ENCODE measurements around the gene BTBD17. TPM values are rescaled to one million over a fixed set of nuclear protein-coding genes. Genes with fewer than 3 reads are reported as not detected.

Gene BTBD17
- polyA plus RNA-seq, 2 of the 4 experiments (the other 2 are of a cell fraction), result not detected

- WGBS (ENCODE audit: missing lambda C conversion rate), result 57% methylated on average over 15 of the region's 16 CpGs
- H3K27ac ChIP-seq, result no peak overlapping the region
- no peak overlapping the region for H3K4me2 ChIP-seq
- ATAC-seq, result no peak
- H3K9me3 ChIP-seq, result no peaks in the 10 kb centered on the region
- no peak for FAIRE-seq
- H3K4me3 ChIP-seq, result no peak overlapping the region
- H3K4me1 ChIP-seq, result no peaks in the 10 kb centered on the region
- CTCF ChIA-PET, result interaction anchor here (0.8 to 3.0 kb wide), 3 partner anchors 13 to 51 kb away, joined by 3 to 10 read pairs (median 5); partner anchors contain the start of gene GPR142
- no peak for TF ChIP-seq RCOR1 (IDR thresholded peaks at IDR 0.05; ENCODE audit: low read depth, low read length)
- TF ChIP-seq RAD21 (conservative IDR thresholded peaks at IDR 0.05 in 1 of 2, IDR thresholded peaks at IDR 0.05 in 1 of 2), result no peak
- TF ChIP-seq EHF (CRISPR knock-in tag; IDR thresholded peaks at IDR 0.05), result no peak
- TF ChIP-seq, protein P1, sequence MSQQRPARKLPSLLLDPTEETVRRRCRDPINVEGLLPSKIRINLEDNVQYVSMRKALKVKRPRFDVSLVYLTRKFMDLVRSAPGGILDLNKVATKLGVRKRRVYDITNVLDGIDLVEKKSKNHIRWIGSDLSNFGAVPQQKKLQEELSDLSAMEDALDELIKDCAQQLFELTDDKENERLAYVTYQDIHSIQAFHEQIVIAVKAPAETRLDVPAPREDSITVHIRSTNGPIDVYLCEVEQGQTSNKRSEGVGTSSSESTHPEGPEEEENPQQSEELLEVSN (IDR thresholded peaks at IDR 0.05; ENCODE audit: borderline replicate concordance, low read depth), result no peak
- no peak for TF ChIP-seq CBX2 (IDR thresholded peaks at IDR 0.05; ENCODE audit: borderline replicate concordance, low read depth)
- TF ChIP-seq HMGXB4 (CRISPR knock-in tag; IDR thresholded peaks at IDR 0.05; ENCODE audit: borderline replicate concordance), result no peak
- POLR2A ChIA-PET, result no interaction called here
- DNase-seq (ENCODE audit: low read depth in 1 of 2, low spot score in 1 of 2), result no peak
Measured at GRCh38 chr17:74317071-74317470, 44.6 kb downstream of the BTBD17 start.

DNA sequence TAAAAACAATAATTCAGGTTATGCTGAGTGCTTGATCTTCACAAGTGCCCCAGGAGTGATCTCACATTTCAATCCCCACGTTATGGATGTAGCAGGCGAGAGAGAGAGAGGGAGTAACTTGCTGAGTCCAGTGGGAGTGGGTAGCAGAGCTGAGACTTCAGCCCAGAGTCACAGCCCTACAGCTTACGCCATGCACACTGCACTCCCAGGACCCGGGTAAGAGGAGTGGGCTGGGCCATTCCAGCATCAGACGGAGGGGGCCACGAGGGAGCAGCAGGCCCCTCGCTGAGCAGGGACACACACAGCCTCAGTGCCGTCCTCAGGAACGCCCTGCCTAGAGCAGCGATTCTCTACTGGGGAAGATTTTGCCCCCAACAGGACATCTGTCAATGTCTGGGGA is 45.4 kb downstream of the BTBD17 start:
- POLR2A ChIA-PET, result no interaction called here
- no peak for DNase-seq (ENCODE audit: low read depth in 1 of 2, low spot score in 1 of 2)
- CTCF ChIA-PET, result interaction anchor here (0.8 to 1.3 kb wide), 3 partner anchors 12 to 45 kb away, joined by 3 to 5 read pairs (median 3); no protein-coding TSS in a partner anchor
- Histone ChIP-seq H3K27ac (no peak overlapping the region), H3K4me2 (no peak overlapping the region), H3K4me1 (no peaks in the 10 kb centered on the region), H3K9me3 (no peaks in the 10 kb centered on the region), H3K4me3 (no peak overlapping the region)
- FAIRE-seq, result no peak
- TF ChIP-seq FOXS1 (CRISPR knock-in tag; IDR thresholded peaks at IDR 0.05) (no peak), HOXB13 (CRISPR knock-in tag; IDR thresholded peaks at IDR 0.05; ENCODE audit: low read depth) (no peak), ZSCAN20 (CRISPR knock-in tag; IDR thresholded peaks at IDR 0.05) (no peak), ZNF302 (CRISPR knock-in tag; IDR thresholded peaks at IDR 0.05) (no peak), GATA3 (IDR thresholded peaks at IDR 0.05; ENCODE audit: borderline replicate concordance) (no peak), RCOR1 (IDR thresholded peaks at IDR 0.05; ENCODE audit: low read depth, low read length) (no peak), EHMT2 (IDR thresholded peaks at IDR 0.05; ENCODE audit: low read depth) (no peak), USF2 (IDR thresholded peaks at IDR 0.05) (no peak), JUN (IDR thresholded peaks at IDR 0.05) (no peak), HMGXB4 (CRISPR knock-in tag; IDR thresholded peaks at IDR 0.05; ENCODE audit: borderline replicate concordance) (no peak), ESRRA (IDR thresholded peaks at IDR 0.05; ENCODE audit: borderline replicate concordance, low read length) (no peak), HOXB5 (CRISPR knock-in tag; IDR thresholded peaks at IDR 0.05) (no peak)
- TF ChIP-seq, protein P2, sequence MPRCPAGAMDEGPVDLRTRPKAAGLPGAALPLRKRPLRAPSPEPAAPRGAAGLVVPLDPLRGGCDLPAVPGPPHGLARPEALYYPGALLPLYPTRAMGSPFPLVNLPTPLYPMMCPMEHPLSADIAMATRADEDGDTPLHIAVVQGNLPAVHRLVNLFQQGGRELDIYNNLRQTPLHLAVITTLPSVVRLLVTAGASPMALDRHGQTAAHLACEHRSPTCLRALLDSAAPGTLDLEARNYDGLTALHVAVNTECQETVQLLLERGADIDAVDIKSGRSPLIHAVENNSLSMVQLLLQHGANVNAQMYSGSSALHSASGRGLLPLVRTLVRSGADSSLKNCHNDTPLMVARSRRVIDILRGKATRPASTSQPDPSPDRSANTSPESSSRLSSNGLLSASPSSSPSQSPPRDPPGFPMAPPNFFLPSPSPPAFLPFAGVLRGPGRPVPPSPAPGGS (IDR thresholded peaks at IDR 0.05), result no peak
- no peak; a peak in 1 of 6 replicates for ATAC-seq
- 48% methylated on average over 10 of the region's 10 CpGs for WGBS (ENCODE audit: missing lambda C conversion rate)

Data from A549 (cell line).